ENCODE data around the gene B9D1.

GRCh38 chr17:19313066-19313745 lies 49.3 kb downstream of the B9D1 start:
- TF ChIP-seq GATA2 (IDR thresholded peaks at IDR 0.05; ENCODE audit: low read depth, low read length): no peak
- no peak for TF ChIP-seq GATA3 (IDR thresholded peaks at IDR 0.05; ENCODE audit: low read depth, low read length)

All from SH-SY5Y (cell line).